H4 (cell line): ENCODE results near the gene RIC8A. TPM values are rescaled to one million over a fixed set of nuclear protein-coding genes. Genes with fewer than 3 reads are reported as not detected.
A peak's percentile ranks its signal among the peaks of the same experiment; 100 is the strongest.
"Not testable (repeated sequence)": the region's sequence is repeated elsewhere in the genome, so short reads cannot be mapped to it uniquely, and the experiment has no call there.

Experiments
- DNase-seq: peaks from one replicate; pipeline ENCODE4 v3.0.0-alpha.2; 2015; ENCODE audit warnings: low spot score
- total RNA-seq: library from RNA; depleted of rRNA; stranded (reverse); fragments of >200 nt; shearing (Covaris generic); gene quantifications from 2 replicates; pipeline ENCODE4 v1.2.3, GENCODE V29; 2014; rRNA removed

The RIC8A gene
- total RNA-seq, result 138 and 139 TPM in 2 replicates

- DNase-seq, result peak; percentile 99
Observed at GRCh38 chr11:207208-207862, at the start of gene RIC8A, which contains the start of gene BET1L. Gene RIC8A, plus strand, starts transcription at chr11:207708. Its CDS starts 1,147 bp downstream, at chr11:208855. Gene BET1L, minus strand, starts transcription at chr11:207399. Its CDS starts 78 bp downstream, at chr11:207321.

GRCh38 chr11:180242-180641 lies 27.3 kb upstream of the RIC8A start:
- not testable (repeated sequence) for DNase-seq

- DNase-seq, result not testable (repeated sequence)
Observed at GRCh38 chr11:189200-189783, 18.2 kb upstream of the RIC8A start.

GRCh38 chr11:189843-190311 lies 17.6 kb upstream of the RIC8A start:
- not testable (repeated sequence) for DNase-seq

- DNase-seq, result not testable (repeated sequence)
Observed at GRCh38 chr11:190546-190945, 17.0 kb upstream of the RIC8A start.

GRCh38 chr11:191490-192478 lies 15.7 kb upstream of the RIC8A start:
- DNase-seq, result not testable (repeated sequence)

- not testable (repeated sequence) for DNase-seq
Observed at GRCh38 chr11:192674-193128, 14.8 kb upstream of the RIC8A start, which contains the start of gene SCGB1C1. Gene SCGB1C1, plus strand, starts transcription at chr11:193078. Its CDS starts 22 bp downstream, at chr11:193100.

- not testable (repeated sequence) for DNase-seq
Observed at GRCh38 chr11:193481-193880, 14.0 kb upstream of the RIC8A start.

- no peak for DNase-seq
Observed at GRCh38 chr11:196786-197731, 10.4 kb upstream of the RIC8A start.

GRCh38 chr11:197741-198235 lies 9.7 kb upstream of the RIC8A start:
- no peak for DNase-seq

- DNase-seq, result no peak
Observed at GRCh38 chr11:198236-198806, 9.2 kb upstream of the RIC8A start.

- DNase-seq, result no peak
Observed at GRCh38 chr11:199004-199581, 8.4 kb upstream of the RIC8A start.

GRCh38 chr11:199782-200181 lies 7.7 kb upstream of the RIC8A start:
- DNase-seq, result no peak

- no peak for DNase-seq
Observed at GRCh38 chr11:200224-201003, 7.1 kb upstream of the RIC8A start.

- DNase-seq, result no peak
Observed at GRCh38 chr11:201966-202365, 5.5 kb upstream of the RIC8A start.

GRCh38 chr11:202490-202889 lies 5.0 kb upstream of the RIC8A start:
- no peak for DNase-seq

- no peak for DNase-seq
Observed at GRCh38 chr11:203056-203944, 4.2 kb upstream of the RIC8A start.
